Thyroid gland (tissue), 4 donors: ENCODE data around the gene MAP3K7. TPM values are rescaled to one million over a fixed set of nuclear protein-coding genes. Genes with fewer than 3 reads are reported as not detected.

ENCODE experiments used
- DNase-seq, 2 donors: peaks; one replicate each; pipeline ENCODE4 v3.0.0-alpha.2; 2019
- H3K27ac ChIP-seq, 3 donors: fragments of 200-600 bp; sonication (generic); 1 replicate in 2 of 3; 2 replicates in 1 of 3; pipeline ENCODE4 v1.5.1; 2016 to 2019; ENCODE audit warnings: mild to moderate bottlenecking in 1 of 3, moderate library complexity in 1 of 3
- H3K27me3 ChIP-seq: fragments of 200-600 bp; sonication (generic); one replicate; pipeline ENCODE4 v1.5.1; 2019
- H3K36me3 ChIP-seq, 2 donors: fragments of 200-600 bp; sonication (generic); one replicate each; pipeline ENCODE4 v1.5.1; 2016 to 2019
- H3K4me1 ChIP-seq, 2 donors: fragments of 200-600 bp; sonication (generic); one replicate each; pipeline ENCODE4 v1.5.1; 2017 to 2019
- H3K4me3 ChIP-seq, 3 donors: fragments of 200-600 bp; sonication (generic); replicated peaks in 1 of 3; 1 replicate in 2 of 3; 2 replicates in 1 of 3; pipeline ENCODE4 v1.5.1; 2016; ENCODE audit warnings: mild to moderate bottlenecking in 1 of 3
- H3K9me3 ChIP-seq: fragments of 200-600 bp; sonication (generic); one replicate; pipeline ENCODE4 v1.5.1; 2017
- POLR2A ChIP-seq, 2 donors: fragments of 450-650 bp; IDR thresholded peaks; one replicate each; pipeline ENCODE4 v1.6.1; 2017; ENCODE audit warnings: antibody characterized with exemption in 2 of 2, mild to moderate bottlenecking in 2 of 2, moderate library complexity in 1 of 2
- WGBS, 2 donors: methylation state at CpG; one replicate each; pipeline ENCODE4 v1.1.5; 2017; 5-methylcytosine and 5-hydroxymethylcytosine counted together
- intact Hi-C: fragments of 100-400 bp; cut with DNase I; formaldehyde crosslinking; loops from one replicate; pipeline ENCODE4 v1.15.1; 2023
- total RNA-seq, 4 donors: library from RNA; depleted of rRNA; stranded (reverse); fragments of >200 nt; gene quantifications; one replicate each; pipeline ENCODE4 v1.2.3, GENCODE V29; 2016
- TF ChIP-seq, protein P1 (sequence below), 6 experiments: fragments of 200-600 bp in 3 of 6; fragments of 450-650 bp in 3 of 6; sonication (generic) in 3 of 6; IDR thresholded peaks; one replicate each; pipeline ENCODE4 v1.5.1; 2016 to 2019; ENCODE audit warnings: antibody characterized with exemption in 6 of 6, mild to moderate bottlenecking in 2 of 6, inconsistent platforms in 1 of 6, moderate library complexity in 1 of 6

Gene MAP3K7
- total RNA-seq, 4 donors from 2014 or later: 31.5 to 50.3 (median 33.6) TPM

DNA sequence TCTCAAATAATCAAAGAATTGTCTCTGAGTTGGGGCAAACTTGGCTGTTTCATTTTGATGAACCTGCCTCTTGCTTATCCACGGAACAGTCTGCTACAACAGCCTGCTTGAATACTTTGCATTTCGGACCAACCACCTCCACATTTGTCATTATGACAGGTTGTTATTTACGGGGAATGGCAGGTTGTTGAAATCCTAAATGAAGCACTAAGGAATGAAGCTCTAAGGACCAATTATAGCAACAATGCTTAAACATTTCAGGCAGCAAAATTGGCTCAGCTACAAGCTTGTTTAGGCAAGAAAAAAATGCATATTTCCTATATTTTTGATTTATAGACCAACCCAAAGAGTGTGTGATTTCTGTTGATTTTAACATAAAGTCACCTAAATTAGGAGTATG is 84.5 kb downstream of the MAP3K7 start:
- DNase-seq: no peak
- Histone ChIP-seq H3K36me3 (no peaks in the 10 kb centered on the region), H3K27ac (no peak overlapping the region), H3K4me3 (no peak overlapping the region), H3K27me3 (no peaks in the 10 kb centered on the region), H3K4me1 (no peaks in the 10 kb centered on the region), H3K9me3 (no peaks in the 10 kb centered on the region)
- TF ChIP-seq POLR2A (IDR thresholded peaks at IDR 0.05): no peak
- TF ChIP-seq, protein P1, sequence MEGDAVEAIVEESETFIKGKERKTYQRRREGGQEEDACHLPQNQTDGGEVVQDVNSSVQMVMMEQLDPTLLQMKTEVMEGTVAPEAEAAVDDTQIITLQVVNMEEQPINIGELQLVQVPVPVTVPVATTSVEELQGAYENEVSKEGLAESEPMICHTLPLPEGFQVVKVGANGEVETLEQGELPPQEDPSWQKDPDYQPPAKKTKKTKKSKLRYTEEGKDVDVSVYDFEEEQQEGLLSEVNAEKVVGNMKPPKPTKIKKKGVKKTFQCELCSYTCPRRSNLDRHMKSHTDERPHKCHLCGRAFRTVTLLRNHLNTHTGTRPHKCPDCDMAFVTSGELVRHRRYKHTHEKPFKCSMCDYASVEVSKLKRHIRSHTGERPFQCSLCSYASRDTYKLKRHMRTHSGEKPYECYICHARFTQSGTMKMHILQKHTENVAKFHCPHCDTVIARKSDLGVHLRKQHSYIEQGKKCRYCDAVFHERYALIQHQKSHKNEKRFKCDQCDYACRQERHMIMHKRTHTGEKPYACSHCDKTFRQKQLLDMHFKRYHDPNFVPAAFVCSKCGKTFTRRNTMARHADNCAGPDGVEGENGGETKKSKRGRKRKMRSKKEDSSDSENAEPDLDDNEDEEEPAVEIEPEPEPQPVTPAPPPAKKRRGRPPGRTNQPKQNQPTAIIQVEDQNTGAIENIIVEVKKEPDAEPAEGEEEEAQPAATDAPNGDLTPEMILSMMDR (IDR thresholded peaks at IDR 0.05): no peak
- intact Hi-C loops: no loop called here
- WGBS, 2 donors: 72 to 73% methylated on average over 3 of the region's 3 CpGs

DNA sequence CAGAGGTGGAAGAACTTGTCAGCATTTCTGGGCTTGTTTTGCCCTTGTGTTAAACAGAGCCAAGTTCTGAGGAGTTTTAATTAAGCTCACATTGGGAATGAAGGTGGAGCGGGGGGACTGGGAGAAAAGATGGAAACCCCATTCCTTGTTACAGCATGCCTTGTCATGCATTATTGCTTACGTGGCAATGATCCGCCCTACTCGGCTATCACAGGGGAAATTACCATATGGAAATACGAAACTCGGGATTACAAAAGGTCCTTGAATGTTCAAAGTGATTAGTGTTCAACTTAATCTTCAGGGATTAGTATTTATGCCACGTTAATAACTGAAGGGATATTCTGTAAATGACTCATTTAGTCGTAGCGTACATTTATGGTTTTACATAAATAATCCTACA is 86.4 kb downstream of the MAP3K7 start:
- no peaks in the 10 kb centered on the region for H3K4me1 ChIP-seq
- H3K4me3 ChIP-seq: no peak overlapping the region
- no peak overlapping the region for H3K27ac ChIP-seq
- WGBS, 2 donors: 83 to 86% methylated on average over 9 of the region's 9 CpGs
- no peak for DNase-seq
- intact Hi-C loops: no loop called here
- TF ChIP-seq, protein P1 (IDR thresholded peaks at IDR 0.05): no peak
- no peak for TF ChIP-seq POLR2A (IDR thresholded peaks at IDR 0.05)
- H3K36me3 ChIP-seq: no peaks in the 10 kb centered on the region
- no peaks in the 10 kb centered on the region for H3K9me3 ChIP-seq
- H3K27me3 ChIP-seq: no peaks in the 10 kb centered on the region

DNA sequence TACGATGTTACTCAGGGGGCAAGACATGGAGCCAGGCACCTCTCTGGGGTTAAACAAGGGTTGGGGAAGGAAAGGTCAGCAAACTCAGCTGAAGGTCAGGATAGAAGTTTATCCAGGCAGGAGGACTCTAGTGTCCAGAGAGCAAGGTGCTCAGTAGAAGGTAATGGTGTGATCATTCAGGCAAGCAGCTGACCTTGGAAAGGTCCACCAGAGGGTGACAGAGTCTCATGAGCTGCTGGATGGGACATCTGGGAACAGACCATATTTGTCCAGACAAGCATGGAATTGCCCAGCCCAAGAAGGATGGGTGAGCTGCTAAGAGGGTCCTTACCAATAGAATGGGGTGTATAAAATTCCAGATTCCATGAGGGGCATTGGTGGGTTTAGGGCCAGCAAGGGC is 89.5 kb downstream of the MAP3K7 start:
- H3K4me1 ChIP-seq: no peaks in the 10 kb centered on the region
- TF ChIP-seq POLR2A (IDR thresholded peaks at IDR 0.05): no peak
- TF ChIP-seq, protein P1 (IDR thresholded peaks at IDR 0.05): no peak
- H3K4me3 ChIP-seq: no peak overlapping the region
- no peak for DNase-seq
- intact Hi-C loops: no loop called here
- H3K36me3 ChIP-seq: no peaks in the 10 kb centered on the region
- H3K27me3 ChIP-seq: no peaks in the 10 kb centered on the region
- H3K27ac ChIP-seq: no peak overlapping the region
- WGBS, 2 donors: 87 to 95% methylated on average over 1 of the region's 1 CpG
- H3K9me3 ChIP-seq: no peaks in the 10 kb centered on the region

DNA sequence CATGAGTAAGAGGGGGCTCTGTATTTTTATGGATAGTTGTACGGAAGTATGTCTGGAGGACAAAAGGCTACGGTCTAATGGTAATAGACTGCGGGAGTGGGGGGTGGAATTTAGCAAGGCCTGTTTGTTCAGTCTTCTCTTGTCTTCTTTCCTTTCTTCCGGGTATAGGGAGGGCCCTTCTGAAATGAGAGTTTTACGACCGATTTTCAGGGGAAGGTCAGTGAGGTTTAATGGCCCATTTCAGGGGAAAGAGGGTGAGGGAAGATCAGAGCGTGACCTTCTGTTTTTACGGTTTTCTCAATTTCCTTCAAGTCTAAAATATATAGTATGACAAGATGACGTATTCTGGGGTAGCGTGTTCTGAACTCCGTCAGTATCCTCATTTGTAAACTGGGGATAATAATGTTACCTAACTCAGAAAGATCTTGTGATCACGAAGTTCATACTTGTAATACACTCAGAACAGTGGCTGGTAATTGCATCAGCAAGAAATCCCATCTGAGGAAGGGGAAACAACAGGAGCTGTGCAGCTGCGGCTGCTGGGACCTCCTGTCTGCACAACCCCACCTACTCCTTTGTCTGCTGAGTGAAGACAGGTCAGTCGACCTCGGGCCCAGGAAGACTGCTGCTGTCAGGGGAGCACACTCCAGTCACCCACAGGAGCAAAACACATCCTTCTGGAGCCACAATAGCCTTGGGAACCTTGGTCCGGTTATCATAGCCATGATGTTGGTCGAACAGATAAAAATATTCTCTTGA is 90.4 kb downstream of the MAP3K7 start:
- TF ChIP-seq POLR2A (IDR thresholded peaks at IDR 0.05): no peak
- H3K36me3 ChIP-seq: no peaks in the 10 kb centered on the region
- H3K27ac ChIP-seq: no peak overlapping the region
- 46 to 58% methylated on average over 17 of the region's 17 CpGs for WGBS, 2 donors
- no peaks in the 10 kb centered on the region for H3K9me3 ChIP-seq
- intact Hi-C loops: no loop called here
- H3K4me1 ChIP-seq: no peaks in the 10 kb centered on the region
- H3K27me3 ChIP-seq: no peaks in the 10 kb centered on the region
- DNase-seq: no peak
- no peak overlapping the region for H3K4me3 ChIP-seq

DNA sequence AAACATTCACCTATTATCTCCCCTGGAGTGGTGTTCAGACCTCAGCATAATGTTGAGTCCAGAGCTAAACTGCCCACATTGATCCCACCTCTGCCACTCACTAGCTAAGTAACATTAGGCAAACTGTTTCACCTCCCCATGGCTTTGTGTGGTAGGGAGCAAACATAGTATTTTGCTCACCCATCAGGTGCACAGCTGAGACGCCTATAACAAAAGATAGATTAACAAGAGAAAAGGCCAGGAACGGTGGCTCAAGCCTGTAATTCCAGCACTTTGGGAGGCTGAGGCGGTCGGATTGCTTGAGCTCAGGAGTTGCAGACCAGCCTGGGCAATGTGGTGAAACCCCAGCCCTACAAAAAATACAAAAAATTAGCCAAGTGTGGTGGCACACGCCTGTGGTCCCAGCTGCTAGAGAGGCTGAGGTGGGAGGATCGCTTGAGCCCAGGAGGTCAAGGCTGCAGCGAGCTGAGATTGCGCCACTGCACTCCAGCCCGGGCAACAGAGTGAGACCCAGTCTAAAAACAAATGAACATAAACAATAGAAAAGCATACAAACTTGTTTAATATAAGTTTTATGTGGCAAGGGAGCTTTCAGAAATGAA is 91.6 kb downstream of the MAP3K7 start:
- Histone ChIP-seq H3K9me3 (no peaks in the 10 kb centered on the region), H3K36me3 (no peaks in the 10 kb centered on the region), H3K27me3 (no peaks in the 10 kb centered on the region), H3K4me3 (no peak overlapping the region), H3K4me1 (no peaks in the 10 kb centered on the region), H3K27ac (no peak overlapping the region)
- no peak for DNase-seq
- TF ChIP-seq POLR2A (IDR thresholded peaks at IDR 0.05): no peak
- 80 to 89% methylated on average over 9 of the region's 9 CpGs for WGBS, 2 donors
- intact Hi-C loops: no loop called here

DNA sequence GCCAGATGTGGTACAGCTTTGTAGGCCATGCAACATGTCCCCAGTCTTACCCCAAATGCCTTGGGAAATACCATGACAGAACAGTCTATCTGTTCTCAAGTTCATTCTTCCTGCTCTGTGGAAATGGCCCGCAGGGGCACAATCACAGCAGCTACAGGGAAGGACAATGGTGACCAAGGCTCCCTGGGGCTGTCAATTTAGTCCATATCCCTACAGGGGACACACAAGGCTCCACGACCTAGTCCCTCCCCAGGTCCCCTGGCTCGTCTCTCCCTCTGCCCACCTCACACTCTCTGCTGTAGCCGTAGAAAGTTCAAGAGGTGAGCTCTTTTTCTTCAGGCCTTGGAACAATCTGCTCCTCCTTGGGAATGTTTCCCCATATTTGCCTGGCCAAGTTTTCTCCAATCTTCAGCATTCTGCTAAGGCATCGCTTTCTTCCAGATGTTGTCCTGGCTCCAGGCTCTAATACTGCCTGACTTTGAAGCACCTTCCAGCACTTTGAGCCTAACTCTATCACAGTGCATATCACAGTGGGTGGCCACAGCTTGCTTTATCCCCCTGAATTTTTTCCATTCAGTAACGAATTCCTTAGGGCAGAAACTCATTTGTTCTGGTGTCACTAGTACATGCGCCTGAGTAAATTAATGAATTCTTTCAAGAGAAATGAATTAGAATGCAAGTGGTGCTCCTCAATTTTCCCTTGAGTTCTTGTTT is 92.6 kb downstream of the MAP3K7 start:
- no peak for DNase-seq
- TF ChIP-seq, protein P1 (IDR thresholded peaks at IDR 0.05): no peak
- TF ChIP-seq POLR2A (IDR thresholded peaks at IDR 0.05): no peak
- Histone ChIP-seq H3K4me3 (no peak overlapping the region), H3K4me1 (no peaks in the 10 kb centered on the region), H3K27ac (no peak overlapping the region), H3K36me3 (no peaks in the 10 kb centered on the region), H3K27me3 (no peaks in the 10 kb centered on the region), H3K9me3 (no peaks in the 10 kb centered on the region)
- WGBS, 2 donors: 50 to 67% methylated on average over 7 of the region's 7 CpGs
- intact Hi-C loops: no loop called here
